ENCODE measurements around the gene BCKDK. TPM values are rescaled to one million over a fixed set of nuclear protein-coding genes. Genes with fewer than 3 reads are reported as not detected.

BCKDK gene
- total RNA-seq, 1 experiment from 2014 or later = 60.4 TPM

- no TSS peak for BruUV-seq (replicated peaks)
- Histone ChIP-seq H3K27ac (ENCODE audit: low read length) (no peak overlapping the region), H3K4me1 (ENCODE audit: control insufficient read depth, insufficient read depth, low read length) (no peaks in the 10 kb centered on the region), H3K9me3 (ENCODE audit: control insufficient read depth, insufficient read depth, low read depth, low read length) (no peaks in the 10 kb centered on the region), H3K4me3 (ENCODE audit: low read depth in 2 of 2, low read length in 2 of 2) (no peak overlapping the region), H3K27me3 (ENCODE audit: control insufficient read depth, insufficient read depth, low read length) (no peaks in the 10 kb centered on the region), H3K36me3 (ENCODE audit: control insufficient read depth, insufficient read depth, low read length) (no peaks in the 10 kb centered on the region)
- in situ Hi-C loops (cut with HindIII; ENCODE audit: low pct_unique_long_range_greater_than_20kb, low sequenced_read_pairs) = no loop called here
- intact Hi-C loops (cut with micrococcal nuclease; ENCODE audit: unreplicated experiment) = no loop called here
- ChIA-PET CTCF (no interaction called here), POLR2A (no interaction called here)
- no peak for TF ChIP-seq TCF7L2 (IDR thresholded peaks at IDR 0.05; ENCODE audit: low read depth, low read length)
- no peak for TF ChIP-seq CTCF (IDR thresholded peaks at IDR 0.05)
- TF ChIP-seq POLR2AphosphoS5 (IDR thresholded peaks at IDR 0.05; ENCODE audit: low read depth, low read length) = no peak
- no peak for TF ChIP-seq REST (IDR thresholded peaks at IDR 0.05; ENCODE audit: insufficient read depth in 1 of 2, low read depth in 2 of 2, low read length in 1 of 2)
- ATAC-seq (no peak), DNase-seq (ENCODE audit: low read depth, low spot score) (no peak)
These were observed 46.3 kb upstream of the BCKDK start for GRCh38 chr16:31061813-31062440.

GRCh38 chr16:31063495-31063842 lies 44.7 kb upstream of the BCKDK start:
- CTCF ChIA-PET = no interaction called here
- intact Hi-C loops (cut with micrococcal nuclease; ENCODE audit: unreplicated experiment) = no loop called here
- POLR2A ChIA-PET = no interaction called here

More at GRCh38 chr16:31063495-31063842, 44.7 kb upstream of the BCKDK start:
- Histone ChIP-seq H3K36me3 (ENCODE audit: control insufficient read depth, insufficient read depth, low read length) (no peaks in the 10 kb centered on the region), H3K4me1 (ENCODE audit: control insufficient read depth, insufficient read depth, low read length) (no peaks in the 10 kb centered on the region), H3K27me3 (ENCODE audit: control insufficient read depth, insufficient read depth, low read length) (no peaks in the 10 kb centered on the region), H3K9me3 (ENCODE audit: control insufficient read depth, insufficient read depth, low read depth, low read length) (no peaks in the 10 kb centered on the region), H3K4me3 (ENCODE audit: low read depth in 2 of 2, low read length in 2 of 2) (no peak overlapping the region), H3K27ac (ENCODE audit: low read length) (no peak overlapping the region)
- DNase-seq (ENCODE audit: low read depth, low spot score) (no peak), ATAC-seq (no peak)
- no TSS peak for BruUV-seq (replicated peaks)
- TF ChIP-seq TCF7L2 (IDR thresholded peaks at IDR 0.05; ENCODE audit: low read depth, low read length) (no peak), SIN3A (IDR thresholded peaks at IDR 0.05; ENCODE audit: borderline replicate concordance, insufficient read depth, low read depth, low read length) (no peak), POLR2AphosphoS5 (IDR thresholded peaks at IDR 0.05; ENCODE audit: low read depth, low read length) (no peak), REST (IDR thresholded peaks at IDR 0.05; ENCODE audit: insufficient read depth in 1 of 2, low read depth in 2 of 2, low read length in 1 of 2) (no peak), CTCF (IDR thresholded peaks at IDR 0.05) (no peak)
- in situ Hi-C loops (cut with HindIII; ENCODE audit: low pct_unique_long_range_greater_than_20kb, low sequenced_read_pairs) = no loop called here
